GM18526 (cell line): Measurements from ENCODE around the gene LRRC37B.

Source experiments
- POLR2A ChIP-seq: IDR thresholded peaks from 3 replicates; pipeline ENCODE4 v1.6.1; 2011; ENCODE audit not compliant: insufficient read length; ENCODE audit errors: extremely low read depth

The LRRC37B gene

DNA sequence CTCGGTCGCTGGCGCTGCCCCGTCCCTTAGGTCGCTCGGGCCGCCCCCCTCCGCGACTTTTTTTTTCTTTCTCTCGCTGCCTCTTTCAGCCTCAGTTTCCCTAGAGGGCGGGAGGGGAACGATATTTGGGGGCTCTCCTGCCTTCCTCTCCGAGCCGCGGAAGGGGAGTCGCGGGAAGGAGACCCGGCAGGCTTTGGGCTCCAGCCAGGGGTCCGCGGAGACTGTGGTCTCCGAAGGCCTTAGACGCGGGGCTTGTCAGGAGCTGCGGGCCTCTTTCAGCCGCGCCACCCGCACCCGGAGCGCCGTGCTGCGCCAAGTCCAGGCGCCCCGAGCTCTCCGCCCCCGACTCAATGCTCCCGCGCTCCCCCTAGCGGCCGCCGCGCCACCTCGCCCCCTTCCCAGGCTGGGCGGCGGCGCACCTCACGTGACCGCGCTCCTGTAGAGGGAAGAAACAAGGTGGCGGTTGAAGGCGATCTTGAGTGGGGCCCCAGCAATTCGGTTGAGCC lies at the start of gene LRRC37B:
Gene LRRC37B, plus strand, starts transcription at position 427 of the 506 bp plus-strand sequence. CDS start 14,010 bp downstream, outside the sequence.
- TF ChIP-seq POLR2A = peak; percentile 30

DNA sequence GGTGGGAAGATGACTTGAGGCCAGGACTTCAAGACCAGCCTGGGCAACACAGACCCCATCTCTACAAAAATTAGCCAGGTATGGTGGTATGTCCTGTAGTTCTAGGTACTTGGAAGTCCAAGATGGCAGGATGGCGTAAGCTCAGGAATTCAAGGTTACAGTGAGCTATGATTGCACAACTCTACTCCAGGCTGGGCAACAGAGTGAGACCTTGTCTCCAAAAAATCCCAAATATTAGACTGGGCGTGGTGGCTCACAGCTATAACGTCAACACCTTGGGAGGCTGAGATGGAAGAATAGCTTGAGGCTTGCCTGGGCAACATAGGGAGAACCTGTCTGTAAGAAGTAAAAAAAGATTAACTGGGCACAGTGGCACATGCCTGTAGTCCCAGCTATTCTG lies 39.5 kb upstream of the LRRC37B start:
- no peak for TF ChIP-seq POLR2A

DNA sequence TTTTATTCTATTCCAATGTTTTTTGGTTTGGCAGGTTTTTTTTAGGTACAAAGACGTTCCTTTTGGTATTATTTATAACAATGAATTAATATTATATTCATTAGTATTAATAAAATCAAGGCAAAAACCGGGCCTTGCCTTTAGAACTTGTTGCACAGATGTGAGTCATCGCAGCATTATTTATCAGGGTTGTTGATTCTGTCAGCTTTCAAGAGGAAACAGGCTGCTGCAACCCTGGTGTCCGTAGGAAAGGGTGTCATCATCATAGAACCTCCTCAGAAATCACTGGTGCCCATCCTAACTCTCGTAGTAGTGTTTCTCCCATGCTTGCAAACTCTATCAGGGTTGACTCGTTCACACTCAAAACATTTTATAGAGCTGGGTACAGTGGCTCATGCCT lies 10.2 kb upstream of the LRRC37B start:
- no peak for TF ChIP-seq POLR2A

DNA sequence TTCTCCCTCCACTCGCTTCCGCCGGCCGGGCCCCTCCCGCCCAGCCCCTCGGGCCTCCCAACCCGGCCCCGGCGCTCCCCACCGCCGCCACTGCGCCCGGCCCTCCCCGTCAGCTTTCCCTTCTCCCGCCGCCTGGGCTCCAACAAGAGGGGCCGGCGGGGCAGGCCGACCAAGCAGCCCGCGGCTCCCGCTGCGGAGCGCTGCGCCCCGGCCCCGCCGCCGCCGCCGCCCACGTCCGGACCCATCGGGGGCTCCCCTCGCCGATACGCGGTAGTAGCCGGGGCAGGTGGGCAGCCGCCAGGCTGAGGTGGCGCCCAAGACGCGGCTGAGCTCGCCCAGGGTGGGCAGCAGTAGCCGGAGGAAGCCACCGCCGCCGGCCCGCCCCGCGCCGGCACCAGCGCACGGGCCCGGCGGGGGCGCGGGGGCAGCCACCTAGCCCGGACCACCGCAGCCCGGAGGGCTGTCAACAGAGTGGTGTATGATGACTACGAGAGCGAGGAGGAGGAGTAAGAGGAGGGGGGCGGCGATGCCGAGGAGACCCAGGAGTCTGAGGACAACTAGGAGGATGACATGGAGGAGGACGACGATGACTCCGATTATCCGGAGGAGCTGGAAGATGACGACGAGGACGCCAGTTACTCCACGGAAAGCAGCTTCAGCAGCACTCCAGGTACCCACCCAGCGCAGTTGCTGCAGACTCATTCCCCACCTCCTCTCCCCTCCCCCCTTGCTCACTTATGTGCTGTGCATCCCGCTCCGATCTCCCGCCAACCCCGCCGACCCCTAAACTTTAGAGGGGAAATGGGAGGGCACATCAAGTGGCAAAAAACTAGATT lies 498 bp downstream of the LRRC37B start:
- no peak for TF ChIP-seq POLR2A

DNA sequence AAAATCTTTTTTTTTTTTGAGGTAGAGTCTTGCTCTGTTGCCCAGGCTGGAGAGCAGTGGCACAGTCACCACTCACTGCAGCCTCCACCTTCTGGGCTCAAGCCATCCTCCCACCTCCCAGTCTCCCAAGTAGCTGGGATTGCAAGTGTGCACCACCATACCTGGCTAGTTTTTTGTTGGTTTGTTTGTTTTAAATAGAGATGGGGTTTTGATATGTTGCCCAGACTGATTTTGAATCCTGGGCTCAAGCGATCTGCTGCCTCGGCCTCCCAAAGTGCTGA lies 2.0 kb downstream of the LRRC37B start:
- no peak for TF ChIP-seq POLR2A

DNA sequence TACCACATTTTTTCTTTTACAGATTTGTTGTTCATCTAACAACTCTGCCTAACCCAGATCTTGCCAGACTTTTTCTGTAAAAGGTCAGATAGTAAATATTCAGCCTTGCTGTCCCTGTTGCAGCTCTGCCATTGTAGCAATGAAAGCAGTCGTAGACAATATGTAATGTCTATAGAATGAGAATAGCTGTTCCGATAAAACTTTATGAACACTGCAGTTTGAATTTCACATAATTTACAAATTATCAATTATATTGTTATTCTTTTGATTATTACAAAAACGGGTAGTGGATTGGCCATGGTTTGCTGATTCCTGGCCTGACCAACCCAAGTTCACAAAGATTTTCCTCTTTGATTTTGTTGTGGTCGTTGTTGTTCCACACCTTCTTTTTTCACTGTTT lies 2.9 kb downstream of the LRRC37B start:
- TF ChIP-seq POLR2A = no peak

DNA sequence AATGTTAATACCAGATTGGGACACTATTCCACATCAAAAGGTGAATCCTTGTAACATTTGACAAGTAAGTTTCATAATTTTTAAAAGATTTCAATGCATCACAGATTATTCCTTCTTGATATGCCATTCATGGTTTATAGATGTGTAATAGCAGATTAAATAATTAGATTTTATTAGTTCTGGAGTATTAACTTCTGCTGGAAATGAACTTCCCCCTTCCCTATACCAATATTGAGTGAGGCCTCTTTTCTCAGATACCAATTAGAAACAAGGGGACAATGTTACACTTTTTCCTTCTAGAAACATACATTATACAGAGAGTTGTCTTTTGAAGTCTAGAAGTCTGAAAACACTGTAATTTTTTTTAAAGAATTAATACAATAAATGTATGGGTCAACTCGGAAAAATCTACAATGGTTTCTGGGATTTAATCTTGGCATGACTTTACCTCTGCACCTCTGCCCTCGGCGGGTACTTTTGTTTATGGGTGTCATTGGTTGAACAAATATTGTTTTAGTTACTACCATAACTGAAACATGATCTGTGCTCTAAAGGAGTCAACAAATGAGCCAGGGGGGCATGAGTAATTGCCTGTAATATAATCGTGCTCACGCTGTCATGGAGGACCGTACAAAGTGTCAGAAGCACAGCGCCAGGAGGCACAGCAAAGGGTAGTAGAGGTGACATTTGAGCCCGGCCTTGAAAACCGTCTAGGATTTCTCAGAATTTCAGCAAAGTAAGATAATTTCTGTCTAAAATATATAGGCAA lies 8.2 kb downstream of the LRRC37B start:
- TF ChIP-seq POLR2A = no peak

DNA sequence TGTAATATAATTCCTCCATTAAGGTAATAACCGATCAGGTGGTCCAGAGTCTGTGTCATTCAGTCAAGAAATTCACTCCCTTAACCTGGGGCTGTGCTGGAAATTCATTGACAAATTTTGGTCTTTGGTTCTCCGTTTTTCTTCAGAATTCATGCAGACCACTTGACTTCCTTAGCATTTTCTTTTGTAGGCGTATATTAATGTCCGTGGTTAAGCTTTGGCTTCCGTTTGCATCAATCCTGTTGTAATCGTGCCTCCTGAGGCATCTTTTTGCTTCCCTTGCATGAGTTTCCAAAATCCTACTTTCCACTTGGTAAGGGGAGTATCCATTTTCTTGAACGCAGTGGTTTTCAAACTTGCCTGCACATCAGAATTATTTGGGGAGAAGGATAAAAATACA lies 9.0 kb downstream of the LRRC37B start:
- TF ChIP-seq POLR2A = no peak

DNA sequence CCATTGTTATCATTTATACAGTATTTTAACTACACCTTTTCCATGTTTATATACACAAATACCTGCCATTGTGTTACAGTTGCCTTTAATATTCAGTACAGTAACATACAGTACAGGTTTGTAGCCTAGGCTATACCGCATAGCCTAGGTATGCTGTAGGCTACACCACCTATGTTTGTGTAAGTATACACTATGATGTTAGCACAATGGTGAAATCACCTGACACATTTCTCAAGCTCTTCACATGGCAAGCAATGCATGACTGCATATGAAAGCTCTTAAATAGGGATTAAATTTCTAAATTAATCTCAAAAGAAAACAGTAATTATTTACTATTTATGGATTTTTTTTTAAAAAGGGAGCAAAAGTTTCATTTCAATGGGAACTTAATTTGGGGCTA lies 12.0 kb downstream of the LRRC37B start:
- TF ChIP-seq POLR2A = no peak

DNA sequence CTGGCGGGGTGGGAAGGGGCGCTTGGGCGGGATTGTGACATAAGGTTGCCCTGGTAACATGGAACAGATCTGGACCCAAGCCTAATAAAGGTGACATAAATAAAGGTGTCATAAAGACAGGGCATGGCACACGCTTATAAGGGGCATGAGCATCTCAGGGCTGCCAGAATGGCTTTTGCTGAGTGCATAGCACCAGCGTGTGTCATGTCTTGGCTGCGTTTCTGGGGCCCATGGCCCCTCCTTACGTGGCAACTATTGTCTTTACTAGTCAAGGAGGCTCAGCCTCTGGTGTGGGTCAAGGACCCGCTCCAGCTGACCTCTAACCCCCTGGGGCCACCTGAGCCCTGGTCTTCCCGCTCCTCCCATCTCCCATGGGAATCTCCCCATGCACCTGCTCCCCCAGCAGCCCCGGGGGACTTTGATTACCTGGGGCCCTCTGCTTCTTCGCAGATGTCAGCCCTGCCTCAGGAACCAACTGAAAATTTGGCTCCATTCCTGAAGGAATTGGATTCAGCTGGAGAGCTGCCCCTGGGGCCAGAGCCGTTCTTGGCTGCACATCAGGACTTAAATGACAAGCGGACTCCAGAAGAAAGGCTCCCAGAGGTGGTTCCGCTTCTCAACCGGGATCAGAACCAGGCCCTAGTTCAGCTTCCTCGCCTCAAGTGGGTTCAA lies 13.9 kb downstream of the LRRC37B start:
- TF ChIP-seq POLR2A = no peak

DNA sequence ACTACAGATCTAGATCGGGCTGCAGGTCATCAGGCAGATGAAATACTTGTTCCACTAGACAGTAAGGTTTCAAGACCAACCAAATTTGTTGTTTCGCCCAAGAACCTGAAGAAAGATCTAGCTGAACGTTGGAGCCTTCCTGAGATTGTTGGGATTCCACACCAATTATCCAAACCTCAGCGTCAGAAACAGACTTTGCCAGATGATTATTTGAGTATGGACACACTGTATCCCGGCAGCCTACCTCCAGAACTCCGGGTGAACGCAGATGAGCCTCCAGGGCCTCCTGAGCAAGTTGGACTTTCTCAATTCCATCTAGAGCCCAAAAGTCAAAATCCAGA lies 14.4 kb downstream of the LRRC37B start:
- TF ChIP-seq POLR2A = no peak

DNA sequence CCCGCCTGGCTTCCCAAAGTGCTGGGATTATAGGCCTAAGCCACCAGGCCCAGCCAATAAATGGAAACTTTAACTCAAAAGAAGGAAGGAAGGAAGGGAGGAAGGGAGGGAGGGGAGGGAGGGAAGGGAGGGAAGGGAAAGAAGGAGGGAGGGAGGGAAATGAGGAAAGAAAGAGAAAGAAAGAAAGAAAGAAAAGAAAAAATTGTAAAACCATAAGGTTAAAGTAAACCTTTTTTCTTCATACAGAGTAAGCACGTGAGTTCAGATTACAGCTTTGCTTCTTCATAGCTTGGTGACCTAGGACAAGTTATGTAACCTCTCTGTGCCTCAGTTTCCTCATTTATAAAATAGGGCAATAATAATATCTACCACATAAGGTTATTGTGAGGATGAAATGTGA lies 26.0 kb downstream of the LRRC37B start:
- TF ChIP-seq POLR2A = no peak

DNA sequence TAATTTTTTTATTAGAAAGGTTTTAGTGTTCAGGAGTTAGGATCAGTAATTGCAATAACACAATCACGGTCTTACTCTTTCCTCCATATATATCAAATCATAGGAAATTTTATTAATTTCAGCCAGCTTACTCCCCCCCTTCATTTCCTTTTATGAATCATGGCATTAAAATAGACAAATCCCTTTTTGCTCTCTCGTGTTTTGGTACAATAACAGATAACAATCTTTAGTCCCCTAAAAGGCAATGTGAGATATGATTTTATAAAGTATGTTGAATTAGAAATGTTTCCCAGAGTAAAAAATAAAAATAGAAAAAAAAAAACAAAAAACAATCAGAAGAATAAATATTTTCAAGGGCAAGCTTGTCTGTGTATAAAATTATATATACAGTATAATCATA lies 92.5 kb downstream of the LRRC37B start:
- no peak for TF ChIP-seq POLR2A

DNA sequence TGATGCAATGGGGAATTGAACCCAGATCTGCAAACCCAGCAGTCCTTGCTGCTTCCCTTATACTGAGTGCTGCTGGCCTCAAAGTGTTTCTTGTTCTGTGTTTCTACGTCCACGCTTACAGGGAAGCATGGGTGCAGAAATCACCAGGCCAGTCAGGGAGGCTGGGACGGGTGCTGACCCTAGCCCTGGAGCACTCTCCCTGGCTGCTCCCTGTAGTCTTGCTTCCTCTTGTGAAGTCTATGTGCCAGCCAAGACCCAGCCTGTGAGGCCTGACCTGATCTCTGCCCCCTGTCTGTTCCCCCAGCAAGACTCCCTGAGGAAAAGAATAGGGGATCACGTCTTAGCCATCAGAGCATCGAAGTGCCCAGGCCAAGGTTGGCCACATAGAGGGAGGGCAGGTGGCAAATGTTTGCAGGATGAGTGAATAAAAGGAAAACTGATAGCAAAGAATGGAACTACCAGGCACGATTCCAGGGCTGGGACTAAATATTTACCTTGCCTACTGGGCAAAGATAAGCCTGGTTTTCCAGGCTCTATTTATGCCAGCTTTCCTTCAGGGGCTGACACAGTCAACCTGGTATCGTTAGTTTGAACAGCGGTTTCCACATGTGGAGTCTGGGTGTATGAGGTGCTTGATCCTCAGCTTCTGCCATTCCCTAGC lies 93.9 kb downstream of the LRRC37B start:
- TF ChIP-seq POLR2A = no peak

DNA sequence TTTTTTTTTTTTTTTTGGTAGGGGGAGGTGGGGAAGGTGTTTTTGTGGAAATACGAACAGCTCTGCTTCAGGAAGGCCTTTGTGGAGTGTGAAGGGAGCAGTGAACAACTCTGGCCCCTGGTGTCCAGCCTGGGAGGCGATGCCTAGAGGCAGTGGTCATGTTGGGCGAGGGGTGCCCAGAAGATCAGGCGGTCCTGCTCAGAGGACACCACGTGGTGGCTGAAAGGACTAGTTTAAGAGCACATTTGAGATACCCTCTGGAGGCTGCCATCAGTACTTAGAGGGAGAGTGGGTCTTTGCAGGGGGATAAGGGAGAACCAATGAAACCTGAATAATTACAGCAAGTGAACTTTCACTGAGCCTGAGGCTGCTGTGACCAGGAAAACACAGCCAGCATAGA lies 95.0 kb downstream of the LRRC37B start:
- no peak for TF ChIP-seq POLR2A
